GM13976 (cell line): ENCODE results near the gene ATG5.
"Not testable (repeated sequence)": the region's sequence is repeated elsewhere in the genome, so short reads cannot be mapped to it uniquely, and the experiment has no call there.

Experiments used
- DNase-seq: peaks from one replicate; pipeline ENCODE4 v3.0.0; 2012; ENCODE audit warnings: low spot score
- CTCF ChIP-seq: IDR thresholded peaks from 2 replicates; pipeline ENCODE4 v1.5.1; 2012; ENCODE audit warnings: borderline replicate concordance, mild to moderate bottlenecking; ENCODE audit not compliant: insufficient read depth; ENCODE audit errors: extremely low read depth, missing control alignments, control extremely low read depth
- in situ Hi-C: fragments of 300-500 bp; cut with MboI; formaldehyde crosslinking; loops from one replicate; pipeline ENCODE4 v1.12.0; 2022; ENCODE audit warnings: low sequenced_read_pairs, mixed read lengths, inconsistent platforms; ENCODE audit not compliant: unreplicated experiment

Gene ATG5

GRCh38 chr6:106247733-106248132, 77.8 kb downstream of the ATG5 start:
- TF ChIP-seq CTCF, result no peak
- in situ Hi-C loops, result no loop called here

GRCh38 chr6:106247293-106247692, 78.3 kb downstream of the ATG5 start:
- no peak for DNase-seq
- TF ChIP-seq CTCF, result no peak
- in situ Hi-C loops, result no loop called here

More at GRCh38 chr6:106247733-106248132, 77.8 kb downstream of the ATG5 start:
- DNase-seq, result no peak

GRCh38 chr6:106244931-106245330, 80.6 kb downstream of the ATG5 start:
- TF ChIP-seq CTCF, result no peak
- no peak for DNase-seq
- in situ Hi-C loops, result no loop called here

GRCh38 chr6:106244521-106244920, 81.0 kb downstream of the ATG5 start:
- TF ChIP-seq CTCF, result no peak
- DNase-seq, result no peak
- in situ Hi-C loops, result no loop called here

GRCh38 chr6:106243261-106243660, 82.3 kb downstream of the ATG5 start:
- in situ Hi-C loops, result no loop called here
- TF ChIP-seq CTCF, result no peak
- DNase-seq, result no peak

- no peak for DNase-seq
- in situ Hi-C loops, result no loop called here
- TF ChIP-seq CTCF, result no peak
Observed at GRCh38 chr6:106241498-106241897, 84.1 kb downstream of the ATG5 start.

- TF ChIP-seq CTCF, result no peak
- DNase-seq, result no peak
- in situ Hi-C loops, result no loop called here
Observed at GRCh38 chr6:106237286-106237685, 88.3 kb downstream of the ATG5 start.

GRCh38 chr6:106229876-106230445, 95.6 kb downstream of the ATG5 start:
- in situ Hi-C loops, DNase-seq: not testable (repeated sequence)
